Left cardiac atrium (tissue), 4 donors: ENCODE data around the gene FCHSD1. TPM values are rescaled to one million over a fixed set of nuclear protein-coding genes. Genes with fewer than 3 reads are reported as not detected.

ENCODE experiments used
- ATAC-seq, 2 donors: fragments of 200-7000 bp; cut with Tn5 transposase; one replicate each; pipeline ENCODE4 v1.9.1; 2020; ENCODE audit warnings: mild to moderate bottlenecking in 2 of 2, moderate library complexity in 2 of 2
- DNase-seq: peaks from one replicate; pipeline ENCODE4 v3.0.0-alpha.2; 2020
- intact Hi-C, 2 donors: fragments of 100-400 bp; cut with DNase I; formaldehyde crosslinking; loops; one replicate each; pipeline versions ENCODE4 v1.14.1 to v1.15.1; 2022 to 2023
- long read RNA-seq: library from polyadenylated mRNA; unstranded; transcript quantifications from one replicate; pipeline ENCODE4 v2.0.0, GENCODE V29; 2021
- total RNA-seq, 2 donors: library from RNA; stranded (reverse); fragmentation: NEBNext Ultra II Directional; extraction: Animal tissue kit (Norgen Biotek cat#: 25700); gene quantifications; one replicate each; pipeline ENCODE4 v1.2.1, GENCODE V29; 2021
- donor health status: DM: no; HTN: yes; CAD: no.
- donor health status: DM: no; HTN: yes; CAD: no; lungs with severe emphysema.
- donor health status: DM: yes; HTN: yes; CAD: no.
- donor health status: Dilated cardiomyopathy.

The FCHSD1 gene
- 1 to 10 TPM; 6.1 to 7.3 TPM for total RNA-seq
- long read RNA-seq, partial matches to known transcripts = 1 of 3 reads
- long read RNA-seq, other reads (novel, unspliced or antisense) = 2 of 3 reads

DNA sequence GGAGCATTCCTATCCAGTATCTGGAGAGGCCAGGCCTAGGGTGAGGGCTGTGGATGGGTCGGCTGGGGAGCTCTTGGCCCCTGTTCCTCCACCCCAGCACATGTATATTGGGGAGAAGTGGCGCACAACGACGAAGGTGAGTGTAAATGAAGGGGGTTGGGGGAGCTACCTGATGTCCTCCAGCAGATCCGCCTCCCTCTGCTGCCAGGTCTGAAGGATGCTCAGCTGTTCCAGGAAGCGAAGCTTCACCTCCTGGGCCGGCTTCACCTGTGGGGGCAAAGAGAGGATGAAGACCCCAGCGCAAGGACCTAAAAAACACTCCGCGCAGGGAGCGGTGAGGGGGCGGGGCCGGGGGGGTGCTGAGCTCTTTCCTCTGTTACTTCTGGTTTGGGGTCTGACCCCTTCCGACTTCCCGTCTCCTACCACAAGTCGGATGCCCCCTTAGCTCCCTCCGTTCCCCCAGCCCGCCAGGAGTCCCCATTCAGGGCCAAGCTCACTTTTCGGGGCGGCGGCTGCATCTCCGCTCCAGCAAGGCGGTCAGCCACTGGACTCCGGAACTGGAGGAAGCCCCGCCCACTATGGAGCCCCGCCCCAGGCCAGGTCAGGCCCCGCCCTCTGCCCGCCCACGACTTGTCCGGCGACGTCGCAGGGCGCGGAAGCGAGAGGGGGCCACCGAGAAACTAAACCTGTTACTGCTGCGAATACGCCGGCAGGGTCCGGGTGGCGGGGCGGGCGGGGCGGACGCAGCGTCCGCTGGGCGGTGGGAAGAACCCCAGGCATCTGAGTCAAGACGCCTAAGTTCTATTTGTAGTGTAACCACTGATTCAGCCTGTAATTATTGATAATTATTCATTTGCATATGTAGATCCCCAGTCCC, at the start of gene FCHSD1:
Gene FCHSD1, minus strand, starts transcription at position 568 of the 877 bp plus-strand sequence. Its CDS starts 50 bp downstream, at position 518.
- intact Hi-C loops = no loop called here
- DNase-seq = peak; percentile 90
- ATAC-seq = peak; percentile 96 to 98

- no peak for ATAC-seq
- no peak for DNase-seq
- intact Hi-C loops = no loop called here
These were observed 46.4 kb upstream of the FCHSD1 start for GRCh38 chr5:141697586-141697985.

GRCh38 chr5:141696431-141696830, 45.2 kb upstream of the FCHSD1 start:
- ATAC-seq = no peak
- intact Hi-C loops = no loop called here
- no peak for DNase-seq

DNA sequence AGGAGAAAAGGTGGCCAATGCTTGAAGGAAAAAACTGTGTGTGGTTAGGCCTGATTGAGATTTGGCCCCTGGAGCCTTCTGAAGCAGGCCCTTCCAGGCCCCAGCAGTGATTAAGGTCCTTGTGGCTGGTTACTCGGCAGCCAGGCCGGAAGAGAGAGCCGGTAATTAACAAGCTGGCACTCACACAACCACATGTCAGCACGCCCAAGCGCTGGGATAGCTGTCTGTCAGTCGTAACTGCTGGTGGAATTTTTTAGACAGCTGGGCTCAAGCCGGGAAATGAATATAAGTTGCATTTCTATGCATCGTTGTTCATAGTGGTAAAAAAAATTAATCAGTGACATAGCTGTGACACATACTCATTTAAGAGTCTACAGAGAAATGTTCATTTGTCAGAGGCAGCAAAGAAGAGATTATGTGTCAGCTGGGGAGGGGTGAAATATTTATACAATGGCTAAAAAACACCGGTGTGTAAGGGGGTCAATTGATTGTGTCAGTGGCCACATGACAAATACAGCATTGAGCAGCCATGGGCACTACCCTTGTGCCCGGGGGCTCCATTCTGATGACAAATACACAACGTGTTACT, 44.5 kb upstream of the FCHSD1 start:
- DNase-seq (peak; percentile 52), ATAC-seq (peak; percentile 61 to 68)
- intact Hi-C loops = no loop called here

GRCh38 chr5:141694479-141694878, 43.3 kb upstream of the FCHSD1 start:
- intact Hi-C loops = loop anchor here in 1 of 2 donors (5.0 kb wide), 1 partner anchor 268 kb away; no protein-coding TSS in a partner anchor

GRCh38 chr5:141692919-141693725, 41.9 kb upstream of the FCHSD1 start:
- no peak for ATAC-seq
- intact Hi-C loops = loop anchor here (1.0 to 5.0 kb wide), 2 partner anchors 267 to 269 kb away; no protein-coding TSS in a partner anchor
- DNase-seq = no peak

More at GRCh38 chr5:141694479-141694878, 43.3 kb upstream of the FCHSD1 start:
- ATAC-seq (no peak), DNase-seq (no peak)

GRCh38 chr5:141692533-141692888, 41.3 kb upstream of the FCHSD1 start:
- DNase-seq (no peak), ATAC-seq (no peak)
- intact Hi-C loops = loop anchor here (1.0 to 5.0 kb wide), 2 partner anchors 268 to 270 kb away; no protein-coding TSS in a partner anchor

GRCh38 chr5:141691867-141692532, 40.8 kb upstream of the FCHSD1 start:
- ATAC-seq = peak; percentile 87 to 89
- peak; percentile 85 for DNase-seq
- intact Hi-C loops = loop anchor here (1.0 to 5.0 kb wide), 2 partner anchors 268 to 270 kb away; no protein-coding TSS in a partner anchor

DNA sequence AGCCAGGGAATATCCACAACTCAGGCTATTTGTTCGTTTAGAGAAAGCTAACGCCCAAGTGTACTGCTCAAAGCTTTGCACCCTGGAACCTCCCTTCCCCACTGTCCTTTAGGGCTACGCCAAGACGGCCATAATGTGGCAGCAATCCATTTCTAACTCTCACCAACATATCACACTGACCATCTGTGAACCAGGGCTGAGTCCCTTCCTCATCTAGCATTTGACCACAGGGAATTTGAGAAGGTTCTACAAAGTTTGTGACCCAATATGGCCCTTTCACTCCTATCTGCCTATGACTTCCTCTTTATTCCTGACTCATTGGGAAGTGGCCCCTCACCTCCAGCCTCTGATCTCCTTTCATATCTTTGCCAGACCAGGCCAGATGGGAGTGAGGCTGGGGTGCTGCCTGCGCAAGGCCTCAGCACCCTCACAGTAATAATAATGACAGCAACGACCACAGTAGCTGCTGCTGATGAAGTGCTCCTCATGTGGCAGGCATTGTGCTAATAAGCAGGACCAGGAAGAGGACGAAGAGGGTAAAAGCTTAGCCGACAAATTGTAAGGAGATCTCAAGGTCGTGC, 40.2 kb upstream of the FCHSD1 start:
- ATAC-seq (no peak), DNase-seq (no peak)
- intact Hi-C loops = loop anchor here in 1 of 2 donors (5.0 kb wide), 1 partner anchor 271 kb away; no protein-coding TSS in a partner anchor

- ATAC-seq (no peak), DNase-seq (no peak)
- intact Hi-C loops = loop anchor here in 1 of 2 donors (5.0 kb wide), 1 partner anchor 195 kb away; no protein-coding TSS in a partner anchor
These were observed 35.6 kb upstream of the FCHSD1 start for GRCh38 chr5:141686648-141687416.

- intact Hi-C loops = loop anchor here in 1 of 2 donors (5.0 kb wide), 1 partner anchor 197 kb away; no protein-coding TSS in a partner anchor
- no peak for DNase-seq
- ATAC-seq = no peak
These were observed 34.4 kb upstream of the FCHSD1 start for GRCh38 chr5:141685591-141685990.

- DNase-seq (no peak), ATAC-seq (no peak)
- intact Hi-C loops = no loop called here
These were observed 32.5 kb upstream of the FCHSD1 start for GRCh38 chr5:141683596-141684141.

DNA sequence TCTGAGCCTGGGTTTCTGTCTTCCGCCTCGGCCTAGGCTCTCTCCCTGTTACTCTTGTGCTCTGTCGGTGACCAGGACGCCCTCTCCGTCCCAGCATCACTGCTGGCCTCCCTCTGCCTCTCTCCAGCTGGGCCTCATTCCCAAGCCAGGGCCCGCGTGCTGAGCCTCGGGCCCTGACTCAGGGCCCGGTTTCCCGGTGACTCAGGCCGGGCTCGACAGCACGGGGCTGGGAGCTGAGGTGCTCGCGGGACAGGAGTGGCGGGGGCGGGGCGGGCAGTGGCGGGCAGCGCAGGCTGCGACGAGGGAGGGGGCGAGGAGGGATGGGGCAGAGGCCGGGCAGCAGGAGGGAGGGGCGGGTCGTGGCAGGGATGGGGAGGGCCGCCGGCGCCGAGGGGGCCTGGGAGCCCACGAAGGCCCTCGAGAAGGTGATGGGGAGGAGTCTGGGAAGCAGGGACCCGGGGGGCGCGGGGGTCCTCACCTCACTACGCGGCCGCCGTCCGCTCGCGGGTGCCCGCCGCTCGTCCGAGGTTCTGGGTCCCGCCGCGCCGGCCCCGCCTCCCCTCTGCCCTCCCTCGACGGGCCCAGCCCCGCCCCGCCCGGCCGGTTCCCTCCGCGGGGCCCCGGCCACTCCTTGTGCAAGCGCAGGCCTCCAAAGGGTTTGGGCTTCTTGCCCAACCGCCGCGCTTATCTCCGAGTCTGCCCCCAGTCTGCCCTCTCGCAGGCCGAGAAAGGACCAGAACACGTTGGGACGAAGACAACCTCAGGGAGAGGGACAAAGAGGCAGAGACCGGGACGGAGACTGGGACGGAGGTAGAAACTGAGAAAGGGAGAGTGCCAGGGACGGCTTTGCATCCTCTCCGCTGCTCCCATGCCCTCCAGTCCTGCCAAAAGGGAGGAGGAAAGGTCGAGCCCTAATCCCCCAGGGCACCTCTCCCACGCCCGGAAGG, 30.8 kb upstream of the FCHSD1 start, which contains the start of gene ARAP3:
Gene ARAP3, minus strand, starts transcription at position 536 of the 947 bp plus-strand sequence. CDS start 1,744 bp downstream, outside the sequence.
- peak; percentile 91 to 95 for ATAC-seq
- intact Hi-C loops = no loop called here

DNA sequence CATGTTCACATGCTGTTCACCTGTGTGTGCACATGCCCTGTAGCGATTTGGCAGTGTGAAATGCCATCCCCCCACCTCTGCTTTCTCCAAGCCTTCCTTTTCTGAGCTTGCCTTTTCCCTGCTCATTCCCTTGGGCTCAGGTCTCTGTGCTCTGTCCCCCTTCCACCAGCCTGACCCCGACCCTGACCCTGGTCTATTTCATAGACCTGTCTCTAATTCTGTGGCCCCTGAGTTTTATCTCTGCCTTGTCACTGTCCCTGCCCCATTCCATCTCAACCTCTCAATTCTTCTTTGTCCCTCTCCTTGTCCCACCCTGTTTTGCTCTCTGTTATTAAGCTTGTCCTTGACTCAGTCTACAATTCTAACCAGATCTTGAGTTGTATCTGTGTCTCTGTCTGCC, 30.1 kb upstream of the FCHSD1 start:
- DNase-seq (no peak), ATAC-seq (no peak)
- intact Hi-C loops = no loop called here

More for the DNA sequence above, 30.8 kb upstream of the FCHSD1 start, which contains the start of gene ARAP3:
- peak; percentile 94 for DNase-seq

- ATAC-seq (peak; percentile 25 to 54), DNase-seq (peak; percentile 86)
- intact Hi-C loops = no loop called here
These were observed 29.6 kb upstream of the FCHSD1 start for GRCh38 chr5:141680751-141681201.

GRCh38 chr5:141680178-141680577, 29.0 kb upstream of the FCHSD1 start:
- intact Hi-C loops = no loop called here
- ATAC-seq = no peak
- no peak for DNase-seq
